ENCODE results near the gene RRM1.

- TF ChIP-seq CEBPB (IDR thresholded peaks at IDR 0.05) (no peak), EGR1 (IDR thresholded peaks at IDR 0.05) (no peak), TAF1 (IDR thresholded peaks at IDR 0.05; ENCODE audit: low read depth) (no peak), ZBTB7A (IDR thresholded peaks at IDR 0.05; ENCODE audit: low read depth) (no peak), EP300 (IDR thresholded peaks at IDR 0.05; ENCODE audit: borderline replicate concordance) (no peak), RAD21 (IDR thresholded peaks at IDR 0.05; ENCODE audit: low read depth) (no peak), YY1 (IDR thresholded peaks at IDR 0.05; ENCODE audit: low read depth) (no peak), TEAD4 (IDR thresholded peaks at IDR 0.05) (no peak), FOXM1 (IDR thresholded peaks at IDR 0.05; ENCODE audit: borderline replicate concordance, low read depth) (no peak), REST (IDR thresholded peaks at IDR 0.05; ENCODE audit: low read depth) (no peak), NFIC (IDR thresholded peaks at IDR 0.05) (no peak), MAX (IDR thresholded peaks at IDR 0.05) (no peak), USF1 (IDR thresholded peaks at IDR 0.05) (no peak), CREB1 (IDR thresholded peaks at IDR 0.05; ENCODE audit: low read depth) (no peak)
Observed at GRCh38 chr11:4065086-4065485, 29.5 kb upstream of the RRM1 start.
